GM19238 (cell line): ENCODE results near the gene AACS.
"Not testable (repeated sequence)": the region's sequence is repeated elsewhere in the genome, so short reads cannot be mapped to it uniquely, and the experiment has no call there.

Experiments
- DNase-seq: peaks from one replicate; pipeline ENCODE4 v3.0.0; 2011; ENCODE audit warnings: low spot score; ENCODE audit not compliant: insufficient read length

Gene AACS

DNA sequence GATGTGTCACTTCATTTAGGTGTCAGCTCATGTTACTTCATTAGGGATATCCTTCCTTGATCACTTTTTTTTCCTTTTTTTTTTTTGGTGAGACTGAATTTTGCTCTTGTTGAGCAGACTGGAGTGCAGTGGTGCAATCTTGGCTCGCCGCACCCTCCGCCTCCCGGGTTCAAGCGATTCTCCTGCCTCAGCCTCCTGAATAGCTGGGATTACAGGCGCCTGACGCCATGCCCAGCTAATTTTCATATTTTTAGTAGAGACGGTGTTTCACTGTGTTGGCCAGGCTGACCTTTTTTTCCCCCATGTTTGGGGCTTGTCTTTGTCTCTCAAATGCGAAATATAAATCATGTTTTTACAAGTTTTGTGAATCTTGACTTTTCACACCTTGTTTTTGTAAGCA, 9.6 kb upstream of the AACS start:
- DNase-seq: no peak

GRCh38 chr12:125056306-125056705, 8.9 kb upstream of the AACS start:
- no peak for DNase-seq

GRCh38 chr12:125057708-125058107, 7.5 kb upstream of the AACS start:
- DNase-seq: no peak

GRCh38 chr12:125061229-125061628, 4.0 kb upstream of the AACS start:
- DNase-seq: no peak

DNA sequence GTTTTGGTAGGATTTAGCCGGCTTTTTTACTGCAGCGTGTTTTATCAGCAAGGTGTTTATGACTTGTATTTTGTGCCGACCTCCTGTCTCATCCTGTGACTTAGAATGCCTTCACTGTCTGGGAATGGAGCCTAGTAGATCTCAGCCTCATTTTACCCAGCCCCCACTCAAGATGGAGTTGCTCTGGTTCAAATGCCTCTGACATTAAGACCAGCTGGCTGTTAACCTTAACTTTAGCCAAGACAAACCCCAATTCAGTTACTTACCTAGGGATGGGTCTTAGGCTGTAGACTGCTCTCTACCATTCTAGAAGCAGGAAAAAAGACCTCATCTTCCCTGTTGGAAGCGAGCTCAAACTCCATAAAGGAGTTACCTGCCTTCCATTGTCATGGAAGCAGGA, 1.7 kb upstream of the AACS start:
- not testable (repeated sequence) for DNase-seq

- DNase-seq: no peak
Observed at GRCh38 chr12:125064492-125064891, 743 bp upstream of the AACS start.

DNA sequence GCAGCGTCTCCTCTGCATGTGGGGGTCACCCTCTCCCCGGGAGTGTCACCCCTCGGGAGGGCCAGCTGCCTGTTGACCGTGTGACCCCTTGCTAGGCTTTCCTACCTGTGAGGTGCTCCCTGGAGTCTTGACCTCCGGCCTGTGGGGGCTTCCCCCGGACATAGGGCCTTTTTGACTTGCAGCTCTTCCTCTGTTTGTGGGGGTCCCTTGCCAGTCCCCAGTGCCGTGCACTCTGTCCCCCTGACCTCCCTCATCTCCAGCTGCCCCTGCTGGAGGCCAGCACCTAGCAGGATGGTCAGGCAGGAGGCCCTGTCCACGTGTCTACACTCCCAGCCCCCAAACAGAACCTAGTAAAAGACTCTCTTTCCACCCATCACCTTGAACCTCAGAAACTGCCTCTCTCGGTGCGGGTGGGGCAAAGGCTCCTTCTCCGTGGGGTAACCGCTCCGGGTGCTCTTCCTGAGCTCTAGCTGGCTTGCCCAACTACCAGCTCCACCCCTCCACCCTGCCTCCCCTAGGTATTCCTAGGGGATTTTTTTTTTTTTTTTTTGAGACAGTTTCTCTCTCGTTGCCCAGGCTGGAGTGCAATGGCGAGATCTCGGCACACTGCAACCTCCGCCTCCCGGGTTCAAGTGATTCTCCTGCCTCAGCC, 810 bp downstream of the AACS start:
- DNase-seq: no peak

DNA sequence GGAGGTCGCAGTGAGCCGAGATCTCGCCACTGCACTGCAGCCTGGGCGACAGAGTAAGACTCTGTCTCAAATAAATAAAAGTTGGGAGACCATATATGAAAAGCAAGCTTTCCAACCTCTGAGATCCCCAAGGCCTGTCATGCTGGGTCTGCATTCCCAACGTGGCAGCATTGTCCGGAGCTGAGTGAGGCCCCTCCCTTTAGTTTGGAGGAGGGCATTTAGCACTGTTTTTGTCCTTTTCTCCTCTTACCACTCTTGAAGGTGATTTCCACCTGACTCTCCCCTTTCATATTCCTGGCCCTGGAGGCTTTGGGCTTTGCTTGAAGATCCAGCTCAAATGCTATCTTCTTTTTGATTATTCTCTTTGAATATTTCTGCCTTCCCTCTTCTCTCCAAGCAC, 3.2 kb downstream of the AACS start:
- no peak for DNase-seq

DNA sequence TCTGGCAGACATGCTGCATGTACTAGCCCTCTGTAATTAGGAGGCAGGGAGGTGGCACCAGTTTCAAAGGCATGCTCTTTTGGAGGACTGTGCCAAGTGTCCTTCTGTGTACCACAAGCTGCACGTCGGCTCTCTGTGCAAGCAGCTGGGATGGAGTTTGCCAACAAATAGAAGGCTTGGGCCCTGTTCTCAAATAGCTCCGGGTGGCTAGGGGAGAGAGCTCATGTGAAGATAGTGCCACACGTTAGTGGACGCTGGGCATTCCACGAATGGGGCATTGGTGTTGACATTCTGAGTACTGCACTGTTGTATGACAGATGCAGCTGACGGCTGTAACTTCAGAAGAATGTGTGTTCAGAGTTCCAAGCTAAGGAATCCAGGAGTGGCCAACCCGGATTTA, 4.4 kb downstream of the AACS start:
- no peak for DNase-seq

DNA sequence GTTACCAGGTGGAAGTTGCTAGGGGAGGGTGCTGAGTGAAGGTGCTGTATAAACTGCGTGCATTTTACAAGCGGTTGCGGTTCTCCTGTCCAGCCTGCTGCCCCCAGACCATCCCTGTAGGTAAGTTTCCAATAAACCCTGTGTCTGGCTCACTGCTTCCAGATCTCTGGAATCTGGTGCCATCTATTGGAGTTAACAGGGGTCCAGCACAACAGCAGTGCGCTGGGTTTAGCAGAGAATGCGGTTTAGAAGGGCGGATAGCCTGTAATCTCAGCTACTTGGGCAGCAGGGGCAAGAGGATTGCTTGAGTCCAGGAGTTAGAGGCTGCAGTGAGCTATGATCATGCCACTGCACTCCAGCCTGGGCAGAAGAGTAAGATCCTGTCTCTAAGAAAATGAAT, 4.9 kb downstream of the AACS start:
- no peak for DNase-seq

DNA sequence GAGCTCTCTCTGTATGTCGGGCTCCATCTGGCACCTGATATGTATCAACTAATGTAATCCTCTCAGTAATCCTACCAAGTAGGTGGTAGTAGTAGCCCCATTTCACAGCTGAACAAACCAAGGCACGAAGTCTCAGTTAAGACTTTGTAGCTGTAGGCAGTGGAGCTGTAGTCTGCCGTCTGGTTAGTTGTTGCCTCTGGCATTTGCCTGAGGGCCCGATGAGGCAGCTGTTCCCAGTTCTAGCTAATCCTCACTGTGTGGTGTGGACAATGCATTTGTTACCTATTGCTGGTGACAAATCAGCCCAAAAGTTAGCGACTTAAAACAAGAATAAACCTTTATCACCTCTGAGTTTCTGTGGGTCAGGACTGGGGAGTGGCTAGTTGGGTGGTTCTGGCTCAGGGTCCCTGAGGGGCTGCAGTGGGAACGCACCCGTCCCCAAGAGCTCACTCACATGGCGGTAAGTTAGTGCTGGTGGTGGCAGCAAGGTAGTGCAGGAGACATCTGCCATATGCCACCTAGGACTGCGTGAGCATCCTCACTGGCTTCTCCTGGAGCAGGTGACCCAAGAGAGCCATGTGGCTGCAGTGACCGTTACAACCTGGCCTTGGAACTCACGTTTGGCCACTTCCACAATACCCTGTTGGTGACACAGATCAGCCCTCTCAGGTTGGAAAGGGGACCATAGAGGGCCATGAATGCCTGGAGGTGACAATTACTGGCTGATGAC, 5.6 kb downstream of the AACS start:
- no peak for DNase-seq

- DNase-seq: no peak
Observed at GRCh38 chr12:125071456-125071855, 6.2 kb downstream of the AACS start.

- no peak for DNase-seq
Observed at GRCh38 chr12:125072496-125072895, 7.3 kb downstream of the AACS start.

- DNase-seq: not testable (repeated sequence)
Observed at GRCh38 chr12:125074294-125074693, 9.1 kb downstream of the AACS start.

- DNase-seq: no peak
Observed at GRCh38 chr12:125076103-125076502, 10.9 kb downstream of the AACS start.

DNA sequence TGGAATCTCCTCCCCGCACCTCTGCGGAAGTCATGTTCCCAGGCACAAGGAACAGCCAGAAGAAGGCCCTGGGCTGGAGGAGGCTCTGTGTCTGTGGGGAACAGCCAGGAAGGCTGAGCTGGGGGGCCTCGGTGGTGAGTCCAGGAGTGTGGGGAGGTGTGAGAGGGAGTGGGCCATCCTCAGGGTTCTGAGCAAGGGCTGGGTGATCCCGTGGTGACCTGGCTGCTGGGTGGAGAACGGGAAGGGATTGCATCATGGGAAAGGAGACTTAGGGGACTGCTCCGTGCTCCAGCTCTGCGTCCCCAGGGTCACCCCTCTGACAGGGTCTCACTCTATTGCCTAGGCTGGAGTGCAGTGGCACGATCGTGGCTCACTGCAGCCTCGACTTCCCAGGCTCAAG, 13.8 kb downstream of the AACS start:
- no peak for DNase-seq

- DNase-seq: no peak
Observed at GRCh38 chr12:125079648-125080645, 14.7 kb downstream of the AACS start.

DNA sequence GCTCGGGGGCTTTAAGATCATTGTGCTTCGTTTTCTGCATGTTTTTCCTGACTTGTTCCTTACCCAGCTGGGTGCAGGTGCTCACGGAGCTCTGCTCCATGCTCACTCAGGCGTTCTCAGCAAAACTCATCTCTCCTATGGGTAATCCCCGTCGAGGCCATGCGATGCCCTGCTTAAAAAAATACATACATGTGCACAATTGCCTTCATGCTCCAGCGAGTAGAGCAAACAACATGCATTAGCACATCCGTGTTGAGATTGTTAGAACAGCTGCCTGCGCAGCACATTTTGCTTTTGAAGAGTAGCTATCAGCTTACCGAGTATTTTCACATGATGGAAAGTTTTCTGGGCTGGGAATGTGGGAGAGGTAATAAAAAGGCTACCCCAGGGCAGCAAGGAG, 16.2 kb downstream of the AACS start:
- DNase-seq: no peak

DNA sequence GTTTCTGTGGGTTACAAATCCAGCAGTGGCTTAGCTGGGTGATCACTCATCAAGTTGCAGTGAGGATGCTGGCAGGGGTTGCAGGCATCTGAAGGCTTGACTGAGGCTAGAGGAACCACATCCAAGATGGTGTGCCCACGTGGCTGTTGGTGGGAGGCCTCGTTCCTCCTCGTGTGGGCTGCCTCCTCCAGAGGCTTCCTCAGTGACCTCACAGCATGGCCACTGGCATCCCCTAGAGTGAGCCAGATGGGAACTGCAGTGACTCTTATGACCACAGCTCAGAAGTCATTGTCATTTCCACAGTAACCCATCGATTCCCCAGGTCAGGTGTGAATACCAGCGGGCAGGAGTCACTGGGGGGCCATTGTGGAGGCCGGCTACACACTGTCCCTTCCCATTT, 17.8 kb downstream of the AACS start:
- DNase-seq: no peak

DNA sequence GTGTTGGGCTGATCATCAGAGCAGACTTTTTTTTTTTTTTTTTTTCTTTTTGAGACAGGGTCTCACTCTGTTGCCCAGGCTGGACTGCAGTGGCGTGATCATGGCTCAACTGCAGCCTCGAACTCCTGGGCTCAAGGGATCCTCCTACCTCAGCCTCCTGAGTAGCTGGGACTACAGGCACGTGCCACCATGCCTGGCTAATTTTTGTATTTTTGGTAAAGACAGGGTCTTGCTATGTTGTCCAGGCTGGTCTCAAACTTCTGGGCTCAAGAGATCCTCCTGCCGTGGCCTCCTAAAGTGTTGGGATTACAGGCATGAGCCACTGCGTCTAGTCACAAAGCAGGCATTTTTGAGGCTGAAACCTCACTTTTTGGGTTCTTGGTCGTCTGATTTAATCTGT, 23.0 kb downstream of the AACS start:
- not testable (repeated sequence) for DNase-seq

GRCh38 chr12:125089083-125089482, 23.8 kb downstream of the AACS start:
- no peak for DNase-seq

- no peak for DNase-seq
Observed at GRCh38 chr12:125089626-125090025, 24.4 kb downstream of the AACS start.
